Thoracic aorta (tissue), 2 donors: ENCODE data around the gene BCR. TPM values are rescaled to one million over a fixed set of nuclear protein-coding genes. Genes with fewer than 3 reads are reported as not detected.
A peak's percentile ranks its signal among the peaks of the same experiment; 100 is the strongest.

Experiments
- ATAC-seq: fragments of 150-250 bp; one replicate; pipeline ENCODE4 v1.8.0; 2017; ENCODE audit warnings: low read depth; ENCODE audit not compliant: insufficient number of reproducible peaks, low FRiP score
- DNase-seq: peaks from one replicate; pipeline ENCODE4 v3.0.0-alpha.2; 2020; ENCODE audit warnings: low spot score
- H3K27ac ChIP-seq, 2 donors: fragments of 200-600 bp; sonication (generic); 1 replicate in 1 of 2; 2 replicates in 1 of 2; pipeline ENCODE4 v1.5.1; 2016; ENCODE audit warnings: mild to moderate bottlenecking in 2 of 2, moderate library complexity in 2 of 2
- H3K27me3 ChIP-seq: fragments of 200-600 bp; sonication (generic); replicated peaks from 2 replicates; pipeline ENCODE4 v1.6.0; 2016; ENCODE audit warnings: mild to moderate bottlenecking; ENCODE audit not compliant: insufficient read depth
- H3K36me3 ChIP-seq: fragments of 200-600 bp; sonication (generic); one replicate; pipeline ENCODE4 v1.5.1; 2016
- H3K4me1 ChIP-seq, 2 donors: fragments of 200-600 bp; sonication (generic); 1 replicate in 1 of 2; 2 replicates in 1 of 2; pipeline versions ENCODE4 v1.5.1 to v1.6.0; 2016; ENCODE audit warnings: low read depth in 2 of 2, mild to moderate bottlenecking in 1 of 2; ENCODE audit not compliant: control insufficient read depth in 1 of 2
- H3K4me3 ChIP-seq: fragments of 200-600 bp; sonication (generic); 2 replicates; pipeline ENCODE4 v1.5.1; 2016; ENCODE audit warnings: mild to moderate bottlenecking
- H3K9me3 ChIP-seq: fragments of 200-600 bp; sonication (generic); 2 replicates; pipeline ENCODE4 v1.5.1; 2016
- CTCF ChIP-seq: fragments of 200-600 bp; sonication (generic); IDR thresholded peaks from one replicate; pipeline ENCODE4 v1.5.1; 2019; ENCODE audit warnings: antibody characterized with exemption
- total RNA-seq, 2 donors: library from RNA; depleted of rRNA; stranded (reverse); fragments of >200 nt; gene quantifications; one replicate each; pipeline versions ENCODE4 v1.1.0 to v1.2.3, GENCODE V29; 2016

BCR gene
- total RNA-seq, 2 donors from 2014 or later: 73.2 to 232 TPM

GRCh38 chr22:23178512-23179254 lies 1.6 kb upstream of the BCR start:
- TF ChIP-seq CTCF: peak; percentile 94
- ATAC-seq (no peak), DNase-seq (no peak)
- Histone ChIP-seq H3K9me3 (no peaks in the 10 kb centered on the region), H3K4me1 (peaks cover 21 to 45% of the 10 kb centered on the region in 2 donors), H3K27me3 (no peaks in the 10 kb centered on the region), H3K4me3 (peak overlapping the region; percentile 78), H3K36me3 (no peaks in the 10 kb centered on the region), H3K27ac (peak overlapping the region; percentile 88 to 97)

GRCh38 chr22:23179381-23180299 lies 669 bp upstream of the BCR start:
- no peaks in the 10 kb centered on the region for H3K27me3 ChIP-seq
- peak overlapping the region; percentile 78 for H3K4me3 ChIP-seq
- H3K36me3 ChIP-seq: no peaks in the 10 kb centered on the region
- no peak for TF ChIP-seq CTCF
- ATAC-seq (peak; percentile 4), DNase-seq (peak; percentile 21)
- H3K4me1 ChIP-seq: peaks cover 29 to 51% of the 10 kb centered on the region in 2 donors
- no peaks in the 10 kb centered on the region for H3K9me3 ChIP-seq
- H3K27ac ChIP-seq: peak overlapping the region; percentile 88 to 97

GRCh38 chr22:23180893-23181720 lies 798 bp downstream of the BCR start:
- DNase-seq (no peak), ATAC-seq (no peak)
- Histone ChIP-seq H3K27ac (peak overlapping the region; percentile 49 to 53), H3K4me1 (peaks cover 33 to 57% of the 10 kb centered on the region in 2 donors), H3K4me3 (peak overlapping the region; percentile 72), H3K27me3 (no peaks in the 10 kb centered on the region), H3K9me3 (no peaks in the 10 kb centered on the region), H3K36me3 (no peaks in the 10 kb centered on the region)
- TF ChIP-seq CTCF: no peak

- H3K4me1 ChIP-seq: peaks cover 36 to 64% of the 10 kb centered on the region in 2 donors
- H3K36me3 ChIP-seq: no peaks in the 10 kb centered on the region
- no peak for TF ChIP-seq CTCF
- H3K27me3 ChIP-seq: no peaks in the 10 kb centered on the region
- H3K9me3 ChIP-seq: no peaks in the 10 kb centered on the region
- ATAC-seq (no peak), DNase-seq (no peak)
- peak overlapping the region; percentile 19 to 53 for H3K27ac ChIP-seq
- H3K4me3 ChIP-seq: peak overlapping the region; percentile 72
Measured at GRCh38 chr22:23181721-23182308, 1.5 kb downstream of the BCR start.
